GM21528 (cell line): ENCODE measurements around the gene MTUS2.

Source experiments
- ATAC-seq: cut with Tn5 transposase; IDR thresholded peaks from one replicate; pipeline ENCODE4 v1.9.1; 2021; ENCODE audit warnings: mild to moderate bottlenecking, moderate library complexity; ENCODE audit not compliant: unreplicated experiment, low FRiP score

Gene MTUS2

GRCh38 chr13:29101409-29101808 lies 281.3 kb downstream of the MTUS2 start:
- ATAC-seq: no peak

- ATAC-seq: no peak
These were observed 281.8 kb downstream of the MTUS2 start for GRCh38 chr13:29101905-29102304.

- ATAC-seq: no peak
These were observed 283.1 kb downstream of the MTUS2 start for GRCh38 chr13:29103065-29103800.

- no peak for ATAC-seq
These were observed 284.3 kb downstream of the MTUS2 start for GRCh38 chr13:29104461-29104860.

- no peak for ATAC-seq
These were observed 285.6 kb downstream of the MTUS2 start for GRCh38 chr13:29105779-29106178.

DNA sequence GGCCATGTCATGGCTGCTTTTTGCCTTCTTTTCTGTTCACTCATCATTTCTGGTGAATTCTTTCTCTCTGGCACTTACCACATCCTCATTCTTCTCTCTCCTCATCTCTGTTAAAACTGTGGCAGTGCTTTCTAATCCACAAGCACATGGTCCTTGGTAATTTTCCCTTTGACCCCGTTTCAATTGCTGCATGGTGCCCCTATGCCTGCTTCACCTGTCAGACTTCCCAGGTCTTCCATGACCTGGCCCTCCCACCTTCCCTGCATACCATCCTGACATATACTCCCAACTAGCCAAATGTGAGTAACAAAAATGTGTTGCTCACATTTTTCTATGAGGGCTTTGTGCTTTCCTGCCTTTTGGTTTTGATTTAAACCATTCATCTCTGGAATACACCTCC lies 286.5 kb downstream of the MTUS2 start:
- ATAC-seq: no peak

GRCh38 chr13:29108068-29108786 lies 288.1 kb downstream of the MTUS2 start:
- no peak for ATAC-seq

DNA sequence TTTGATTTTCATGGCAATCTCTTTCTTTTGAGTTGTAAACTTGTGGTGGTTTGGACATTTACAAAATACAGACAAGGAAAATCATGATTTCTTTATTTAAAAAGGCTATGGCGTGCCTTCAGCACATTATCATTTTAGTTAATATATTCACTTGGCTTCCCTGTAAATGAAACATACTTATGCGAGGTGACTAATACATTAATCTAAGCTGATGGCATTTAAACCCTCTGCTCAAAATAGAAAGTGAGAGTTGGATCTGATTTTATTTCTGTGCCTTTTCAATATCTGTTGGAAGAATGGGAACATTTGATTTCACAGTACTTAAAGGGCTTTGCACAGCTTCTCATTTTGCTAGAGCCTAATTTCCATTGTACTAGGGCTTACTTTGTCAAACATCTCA lies 289.8 kb downstream of the MTUS2 start:
- no peak for ATAC-seq

- ATAC-seq: no peak
These were observed 291.3 kb downstream of the MTUS2 start for GRCh38 chr13:29111446-29111845.

GRCh38 chr13:29115842-29116241 lies 295.7 kb downstream of the MTUS2 start:
- ATAC-seq: no peak

DNA sequence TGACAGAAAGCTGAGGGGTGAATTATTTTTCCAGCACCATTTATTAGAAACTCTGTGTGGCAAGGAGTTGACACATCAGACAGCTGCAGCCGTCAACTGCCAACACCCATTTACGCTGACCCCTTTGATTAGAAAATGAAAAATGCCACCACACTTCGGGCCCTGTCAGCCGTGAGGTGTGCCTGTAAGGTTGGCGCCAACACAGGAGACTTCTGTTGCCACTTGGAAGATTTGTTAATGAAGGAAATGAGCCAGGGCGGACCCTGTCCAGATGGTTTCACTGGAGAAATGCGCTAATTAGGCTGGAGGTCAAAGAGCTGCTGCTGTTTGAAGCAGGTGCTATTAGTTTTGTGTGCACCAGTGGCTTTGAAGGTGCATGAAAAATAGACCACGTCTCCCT lies 297.5 kb downstream of the MTUS2 start:
- ATAC-seq: no peak

DNA sequence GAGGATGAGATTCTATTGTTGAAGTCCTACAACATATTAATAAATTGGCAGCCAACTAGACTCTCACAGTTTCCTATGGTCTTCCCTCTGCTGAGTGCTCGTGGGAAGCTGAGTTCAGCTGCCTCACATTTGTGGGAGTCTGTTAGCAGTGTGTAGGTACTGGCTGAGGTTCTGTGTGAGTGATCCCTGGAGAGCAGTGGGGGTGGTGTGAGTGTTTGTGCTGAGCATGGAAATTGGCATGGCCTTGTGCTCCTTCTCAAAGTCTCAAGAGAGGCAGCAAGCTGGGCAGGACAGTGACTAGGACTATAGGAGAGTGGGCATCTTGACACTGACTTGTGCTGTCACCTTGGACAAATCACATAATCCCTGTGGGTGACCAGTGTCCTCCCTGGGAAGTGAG lies 298.3 kb downstream of the MTUS2 start:
- ATAC-seq: no peak

GRCh38 chr13:29125191-29125933 lies 305.2 kb downstream of the MTUS2 start:
- peak; percentile 64 for ATAC-seq

DNA sequence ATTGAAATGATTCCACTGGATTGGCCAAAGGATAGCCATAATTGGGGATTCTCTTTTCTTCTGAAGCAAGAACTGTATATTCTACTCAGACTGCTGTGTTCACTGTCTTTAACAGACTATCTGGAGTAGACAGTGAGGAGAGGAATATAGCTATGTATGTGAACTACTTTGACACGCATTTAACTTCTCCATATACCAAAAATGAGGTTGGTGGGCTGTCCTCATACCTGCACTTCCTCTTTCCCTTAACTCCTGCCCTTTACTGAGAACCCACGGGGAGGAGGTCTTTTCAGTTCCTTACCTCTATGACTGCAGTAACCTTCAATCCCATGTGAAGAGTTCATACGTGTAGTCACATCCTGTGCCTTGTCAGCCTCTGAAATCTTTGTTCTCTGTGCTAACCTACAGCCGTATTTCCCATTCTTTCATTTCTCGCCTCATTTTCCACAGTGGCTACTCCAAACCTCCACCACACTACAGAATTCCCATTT lies 305.8 kb downstream of the MTUS2 start:
- peak; percentile 64 for ATAC-seq

DNA sequence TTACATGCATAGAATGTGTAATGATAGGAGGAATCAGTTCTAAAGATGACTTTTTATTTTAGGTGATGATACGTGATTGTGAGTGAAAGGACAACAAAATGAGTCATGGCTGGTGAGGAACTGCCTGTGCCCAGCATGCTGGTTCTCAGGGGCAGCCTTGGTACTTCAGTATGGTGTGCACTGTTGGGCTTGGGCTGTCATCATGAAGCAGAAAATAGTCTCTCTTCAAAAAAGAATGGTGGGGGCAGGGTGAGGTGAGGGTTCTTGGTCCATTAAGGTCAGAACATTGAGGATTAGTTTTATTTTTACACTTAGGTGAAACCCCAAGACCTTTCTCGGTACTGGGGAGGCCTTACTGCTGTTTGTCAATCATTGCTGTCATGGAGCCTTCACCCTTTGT lies 309.5 kb downstream of the MTUS2 start:
- no peak for ATAC-seq

DNA sequence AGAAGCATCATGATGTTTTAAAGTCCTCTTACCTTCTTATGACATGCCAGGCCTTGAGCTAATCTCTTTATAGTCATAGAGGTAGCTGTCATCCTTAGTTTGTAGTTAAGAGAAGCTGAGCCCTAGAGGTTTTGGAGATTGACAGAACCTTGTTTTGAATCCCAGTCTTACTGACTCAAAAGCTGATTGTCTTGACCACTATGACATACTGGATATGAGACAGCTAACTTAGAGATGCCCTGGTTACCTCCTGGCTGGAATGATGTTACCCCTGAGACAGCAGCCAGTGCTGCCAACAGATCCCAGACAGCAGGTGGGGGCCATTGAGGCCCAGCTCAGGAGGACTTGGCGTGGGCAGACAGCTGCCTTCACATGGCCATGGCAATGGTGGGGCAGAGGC lies 311.0 kb downstream of the MTUS2 start:
- no peak for ATAC-seq

GRCh38 chr13:29131881-29132668 lies 311.9 kb downstream of the MTUS2 start:
- no peak for ATAC-seq

DNA sequence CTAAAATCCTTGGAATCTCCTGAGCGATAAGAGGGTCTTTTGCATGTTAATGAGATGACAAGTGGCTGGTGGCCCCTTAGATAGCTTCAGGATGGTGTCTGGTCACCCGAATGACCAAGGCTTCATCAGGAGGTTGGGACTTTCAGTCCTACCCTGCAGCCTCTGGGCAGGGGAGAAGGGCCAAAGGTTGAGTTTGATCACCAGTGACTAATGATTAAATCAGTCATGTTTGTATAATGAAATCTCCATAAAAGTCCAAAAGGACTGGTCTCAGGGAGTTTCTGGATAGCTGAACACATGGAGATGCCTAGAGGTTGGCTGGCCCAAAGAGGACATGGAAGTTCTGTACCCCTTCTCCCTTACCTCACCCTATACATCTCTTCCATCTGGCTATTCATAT lies 316.2 kb downstream of the MTUS2 start:
- no peak for ATAC-seq

DNA sequence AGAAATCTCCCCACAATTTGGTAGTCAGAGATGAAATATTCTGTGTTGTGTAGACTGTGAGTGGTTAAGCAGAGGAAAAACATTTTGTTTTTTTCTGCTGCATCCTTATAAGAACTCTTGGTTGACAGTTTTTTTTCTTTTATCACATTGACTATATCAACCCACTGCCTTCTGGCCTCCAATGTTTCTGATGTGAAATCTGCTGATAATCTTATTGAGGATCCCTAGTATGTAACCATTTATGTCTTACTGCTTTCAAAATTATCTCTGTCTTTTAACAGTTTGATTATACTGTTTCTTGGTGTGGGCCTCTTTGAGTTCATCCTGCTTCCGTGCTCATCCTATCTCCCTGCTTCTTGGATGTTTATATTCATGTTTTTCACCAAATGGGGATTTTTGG lies 316.9 kb downstream of the MTUS2 start:
- no peak for ATAC-seq

- ATAC-seq: no peak
These were observed 317.9 kb downstream of the MTUS2 start for GRCh38 chr13:29137995-29138394.

DNA sequence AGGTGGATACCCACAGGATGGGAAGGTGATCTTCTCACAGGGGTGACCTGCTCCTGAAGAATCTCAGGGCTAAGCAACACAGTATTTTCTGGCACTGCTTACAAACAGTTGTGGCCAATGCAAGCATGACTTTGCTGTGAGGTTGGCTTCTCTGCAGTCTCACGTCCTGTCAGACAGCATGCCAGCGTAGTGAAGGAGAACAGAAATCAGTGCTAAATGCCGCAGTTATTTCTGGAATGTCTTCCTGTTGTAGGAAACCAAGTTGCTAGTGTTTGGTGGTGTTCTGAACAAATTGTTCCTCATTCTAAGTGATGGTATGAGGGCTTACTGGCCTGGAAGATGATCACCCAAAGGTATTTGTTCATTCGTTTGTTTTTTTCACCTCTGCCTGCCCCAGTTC lies 320.1 kb downstream of the MTUS2 start:
- no peak for ATAC-seq
